ENCODE data around the gene PPP6R3.

- TF ChIP-seq CREB1 (IDR thresholded peaks at IDR 0.05): no peak
- no peak for TF ChIP-seq JUN (IDR thresholded peaks at IDR 0.05; ENCODE audit: low read depth, low read length)
- no peak for TF ChIP-seq NRF1 (IDR thresholded peaks at IDR 0.05; ENCODE audit: low read depth, low read length)
- TF ChIP-seq, protein P1, sequence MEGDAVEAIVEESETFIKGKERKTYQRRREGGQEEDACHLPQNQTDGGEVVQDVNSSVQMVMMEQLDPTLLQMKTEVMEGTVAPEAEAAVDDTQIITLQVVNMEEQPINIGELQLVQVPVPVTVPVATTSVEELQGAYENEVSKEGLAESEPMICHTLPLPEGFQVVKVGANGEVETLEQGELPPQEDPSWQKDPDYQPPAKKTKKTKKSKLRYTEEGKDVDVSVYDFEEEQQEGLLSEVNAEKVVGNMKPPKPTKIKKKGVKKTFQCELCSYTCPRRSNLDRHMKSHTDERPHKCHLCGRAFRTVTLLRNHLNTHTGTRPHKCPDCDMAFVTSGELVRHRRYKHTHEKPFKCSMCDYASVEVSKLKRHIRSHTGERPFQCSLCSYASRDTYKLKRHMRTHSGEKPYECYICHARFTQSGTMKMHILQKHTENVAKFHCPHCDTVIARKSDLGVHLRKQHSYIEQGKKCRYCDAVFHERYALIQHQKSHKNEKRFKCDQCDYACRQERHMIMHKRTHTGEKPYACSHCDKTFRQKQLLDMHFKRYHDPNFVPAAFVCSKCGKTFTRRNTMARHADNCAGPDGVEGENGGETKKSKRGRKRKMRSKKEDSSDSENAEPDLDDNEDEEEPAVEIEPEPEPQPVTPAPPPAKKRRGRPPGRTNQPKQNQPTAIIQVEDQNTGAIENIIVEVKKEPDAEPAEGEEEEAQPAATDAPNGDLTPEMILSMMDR (IDR thresholded peaks at IDR 0.05; ENCODE audit: control extremely low read depth in 1 of 3, insufficient read depth in 1 of 3, low read depth in 1 of 3, low read length in 3 of 3): no peak
- no peak for TF ChIP-seq USF2 (IDR thresholded peaks at IDR 0.05; ENCODE audit: low read length)
- TF ChIP-seq SIN3A (conservative IDR thresholded peaks at IDR 0.05 in 1 of 2, IDR thresholded peaks at IDR 0.05 in 1 of 2; ENCODE audit: low read depth in 1 of 2, low read length in 2 of 2): 0 out of 4 replicates have a peak, but pooled peaks of 1 of the 2 experiments have one; percentile 43
- TF ChIP-seq POLR2A (IDR thresholded peaks at IDR 0.05; ENCODE audit: control extremely low read depth in 1 of 2, low read depth in 2 of 2, low read length in 2 of 2): no peak
- no peak for TF ChIP-seq TAF1 (IDR thresholded peaks at IDR 0.05; ENCODE audit: low read depth, low read length)
- no peak for TF ChIP-seq RFX5 (IDR thresholded peaks at IDR 0.05; ENCODE audit: borderline replicate concordance, low read depth, low read length)
- no peak for TF ChIP-seq EZH2 (IDR thresholded peaks at IDR 0.05; ENCODE audit: low read depth, low read length, severe bottlenecking)
- no peak for TF ChIP-seq SP1 (IDR thresholded peaks at IDR 0.05; ENCODE audit: low read depth, low read length)
- no peak for TF ChIP-seq TBP (IDR thresholded peaks at IDR 0.05; ENCODE audit: low read depth, low read length)
Measured at GRCh38 chr11:68461575-68461917, 994 bp downstream of the PPP6R3 start.
